K562 (cell line): Measurements from ENCODE around the gene HEMK1. TPM values are rescaled to one million over a fixed set of nuclear protein-coding genes. Genes with fewer than 3 reads are reported as not detected.
A peak's percentile ranks its signal among the peaks of the same experiment; 100 is the strongest.

Experiments
- ARID1B ChIP-seq: fragments of 450-650 bp; IDR thresholded peaks from 2 replicates; pipeline ENCODE4 v1.6.1; 2016; ENCODE audit warnings: antibody characterized with exemption, mild to moderate bottlenecking, inconsistent platforms
- CREB3 ChIP-seq: fragments of 450-650 bp; conservative IDR thresholded peaks from 2 replicates; pipeline ENCODE4 v1.6.1; 2016; ENCODE audit warnings: missing genetic modification characterization, low read depth, mild to moderate bottlenecking, missing compliant biosample characterization, moderate library complexity
- GABPB2 ChIP-seq: fragments of 250-450 bp; sonication (Bioruptor Pico); conservative IDR thresholded peaks from 2 replicates; pipeline ENCODE4 v1.5.1; 2021; ENCODE audit warnings: mild to moderate bottlenecking
- ID3 ChIP-seq, 2 experiments: fragments of 250-450 bp in 1 of 2; fragments of 450-650 bp in 1 of 2; sonication (Bioruptor Pico) in 1 of 2; IDR thresholded peaks; 2 replicates each; pipeline versions ENCODE4 v1.6.1 to v1.8.0; 2016 to 2021; ENCODE audit warnings: mild to moderate bottlenecking in 2 of 2, moderate library complexity in 2 of 2, missing compliant biosample characterization in 1 of 2, missing genetic modification characterization in 1 of 2
- KDM5B ChIP-seq: fragments of 200-600 bp; sonication (generic); IDR thresholded peaks from 2 replicates; pipeline ENCODE4 v1.6.1; 2012; ENCODE audit warnings: low read depth, mild to moderate bottlenecking, moderate library complexity, low read length, control low read depth, inconsistent platforms; ENCODE audit not compliant: insufficient replicate concordance
- MTA1 ChIP-seq: fragments of 450-650 bp; IDR thresholded peaks from 2 replicates; pipeline ENCODE4 v1.6.1; 2017; ENCODE audit warnings: borderline replicate concordance
- OTX1 ChIP-seq: fragments of 450-650 bp; formaldehyde crosslinking; IDR thresholded peaks from 2 replicates; pipeline ENCODE4 v1.4.0; 2022; ENCODE audit warnings: mild to moderate bottlenecking
- PATZ1 ChIP-seq: fragments of 250-450 bp; sonication (Bioruptor Pico); IDR thresholded peaks from 2 replicates; pipeline ENCODE4 v1.5.0; 2020; ENCODE audit warnings: mild to moderate bottlenecking, borderline replicate concordance
- PRPF4 ChIP-seq: fragments of 200-400 bp; formaldehyde crosslinking; IDR thresholded peaks from one replicate; pipeline ENCODE4 v1.6.1; 2017; ENCODE audit warnings: low read length, low read depth, mild to moderate bottlenecking; ENCODE audit not compliant: insufficient read depth, poor library complexity, severe bottlenecking
- PTTG1 ChIP-seq: fragments of 450-650 bp; IDR thresholded peaks from 2 replicates; pipeline ENCODE4 v1.6.1; 2016; ENCODE audit warnings: low read depth, mild to moderate bottlenecking, missing genetic modification characterization, missing compliant biosample characterization
- PYGO2 ChIP-seq: fragments of 450-650 bp; IDR thresholded peaks from 2 replicates; pipeline ENCODE4 v1.6.1; 2016; ENCODE audit warnings: mild to moderate bottlenecking, missing genetic modification characterization, moderate library complexity, missing compliant biosample characterization
- RBFOX2 ChIP-seq: fragments of 200-400 bp; formaldehyde crosslinking; IDR thresholded peaks from 2 replicates; pipeline ENCODE4 v1.6.1; 2017; ENCODE audit warnings: low read depth, mild to moderate bottlenecking, low read length, moderate library complexity
- RBM22 ChIP-seq: fragments of 200-400 bp; formaldehyde crosslinking; IDR thresholded peaks from 2 replicates; pipeline ENCODE4 v1.6.1; 2018; ENCODE audit warnings: low read length, low read depth; ENCODE audit not compliant: poor library complexity, severe bottlenecking
- SRF ChIP-seq, 2 experiments: fragments of 250-450, 450-650 bp in 1 of 2; sonication (Bioruptor Pico) in 1 of 2; sonication (generic) in 1 of 2; formaldehyde crosslinking; IDR thresholded peaks; 2 replicates each; pipeline versions ENCODE4 v1.5.0 to v1.5.1; 2020 to 2022; ENCODE audit warnings: mild to moderate bottlenecking in 1 of 2, missing genetic modification reagents in 1 of 2
- ZBTB17 ChIP-seq: fragments of 450-650 bp; formaldehyde crosslinking; IDR thresholded peaks from 2 replicates; pipeline ENCODE4 v1.4.0; 2020; ENCODE audit warnings: mild to moderate bottlenecking
- ZNF23 ChIP-seq: fragments of 250-450 bp; sonication (Bioruptor Pico); IDR thresholded peaks from 2 replicates; pipeline ENCODE4 v1.4.0; 2020; ENCODE audit warnings: mild to moderate bottlenecking
- ZNF518B ChIP-seq: fragments of 250-450 bp; sonication (Bioruptor Pico); IDR thresholded peaks from 2 replicates; pipeline ENCODE4 v1.5.0; 2021; ENCODE audit warnings: mild to moderate bottlenecking, moderate library complexity
- polyA plus RNA-seq, 8 experiments: library from polyadenylated mRNA; depleted of rRNA in 4 of 8; stranded (reverse) in 5 of 8; unstranded in 3 of 8; fragments of >200 nt; fragmentation: Nextera tagmentation in 2 of 8; fragmentation: Illumina TruSeq in 1 of 8; extraction: Ambion mirVana in 2 of 8; extraction: Trizol in 1 of 8; gene quantifications; 2 replicates each; pipeline versions ENCODE4 v1.2.1 to v1.2.3, GENCODE V29; 2011 to 2014; ENCODE audit warnings: inconsistent platforms in 1 of 8, missing spikeins in 1 of 8
- total RNA-seq, 7 experiments: library from RNA; depleted of rRNA in 6 of 7; stranded (reverse); fragments of >200 nt in 6 of 7; fragmentation: Illumina TruSeq in 2 of 7; extraction: Trizol in 2 of 7; gene quantifications; 2 replicates each; pipeline versions ENCODE4 v1.2.1 to v1.2.3, GENCODE V29; 2011 to 2021; ENCODE audit warnings: low replicate concordance in 1 of 7

The HEMK1 gene
- total and polyA plus RNA-seq, 9 of the 15 experiments (the other 6 are each of a cell fraction or from before 2014, with no cell fraction given) = 2.0 to 16.8 (median 11.4) TPM

GRCh38 chr3:50604628-50605588 lies 35.6 kb downstream of the HEMK1 start (continued):
- TF ChIP-seq ZNF518B (peak; percentile 66; the same call in 1 of the 2 replicates), ID3 (CRISPR knock-in tag; IDR thresholded peaks at IDR 0.05) (no peak), ID3 (tag; IDR thresholded peaks at IDR 0.05) (peak; percentile 75), CREB3 (tag) (0 out of 2 replicates have a peak, but pooled peaks have one; percentile 34), RBFOX2 (peak; percentile 62), KDM5B (peak; percentile 54), ZBTB17 (CRISPR knock-in tag) (peak; percentile 78; the same call in 1 of the 2 replicates), PATZ1 (CRISPR knock-in tag) (0 out of 2 replicates have a peak, but pooled peaks have one; percentile 67), GABPB2 (CRISPR knock-in tag) (0 out of 2 replicates have a peak, but pooled peaks have one; percentile 7), PYGO2 (tag) (no peak), ARID1B (no peak), MTA1 (0 out of 2 replicates have a peak, but pooled peaks have one; percentile 24), SRF (CRISPR knock-in tag; IDR thresholded peaks at IDR 0.05) (peak in 1 of 2 experiments; percentile 47; a peak in 1 of 4 replicates), PRPF4 (no peak), RBM22 (peak; percentile 68), ZNF23 (CRISPR knock-in tag) (0 out of 2 replicates have a peak, but pooled peaks have one; percentile 10), OTX1 (CRISPR knock-in tag) (peak; percentile 94), PTTG1 (0 out of 2 replicates have a peak, but pooled peaks have one; percentile 13)
